Epithelial cell of proximal tubule (primary cell): ENCODE measurements around the gene RRAS. TPM values are rescaled to one million over a fixed set of nuclear protein-coding genes. Genes with fewer than 3 reads are reported as not detected.

Experiments
- DNase-seq: peaks from one replicate; pipeline ENCODE4 v3.0.0-alpha.2; 2011; ENCODE audit warnings: low read depth
- H3K4me3 ChIP-seq: 2 replicates; pipeline ENCODE4 v1.5.1; 2011; ENCODE audit warnings: low read depth, mild to moderate bottlenecking, low read length
- CTCF ChIP-seq: conservative IDR thresholded peaks from 2 replicates; pipeline ENCODE4 v1.5.1; 2012; ENCODE audit warnings: low read depth, mild to moderate bottlenecking, low read length
- total RNA-seq: library from RNA; depleted of rRNA; stranded (reverse); fragments of >200 nt; gene quantifications from 2 replicates; pipeline ENCODE4 v1.2.3, GENCODE V29; 2015

The RRAS gene
- total RNA-seq, 1 donor from 2014 or later: 67.2 TPM

GRCh38 chr19:49653466-49653806 lies 13.5 kb upstream of the RRAS start:
- DNase-seq: no peak
- TF ChIP-seq CTCF: no peak
- no peak overlapping the region for H3K4me3 ChIP-seq

DNA sequence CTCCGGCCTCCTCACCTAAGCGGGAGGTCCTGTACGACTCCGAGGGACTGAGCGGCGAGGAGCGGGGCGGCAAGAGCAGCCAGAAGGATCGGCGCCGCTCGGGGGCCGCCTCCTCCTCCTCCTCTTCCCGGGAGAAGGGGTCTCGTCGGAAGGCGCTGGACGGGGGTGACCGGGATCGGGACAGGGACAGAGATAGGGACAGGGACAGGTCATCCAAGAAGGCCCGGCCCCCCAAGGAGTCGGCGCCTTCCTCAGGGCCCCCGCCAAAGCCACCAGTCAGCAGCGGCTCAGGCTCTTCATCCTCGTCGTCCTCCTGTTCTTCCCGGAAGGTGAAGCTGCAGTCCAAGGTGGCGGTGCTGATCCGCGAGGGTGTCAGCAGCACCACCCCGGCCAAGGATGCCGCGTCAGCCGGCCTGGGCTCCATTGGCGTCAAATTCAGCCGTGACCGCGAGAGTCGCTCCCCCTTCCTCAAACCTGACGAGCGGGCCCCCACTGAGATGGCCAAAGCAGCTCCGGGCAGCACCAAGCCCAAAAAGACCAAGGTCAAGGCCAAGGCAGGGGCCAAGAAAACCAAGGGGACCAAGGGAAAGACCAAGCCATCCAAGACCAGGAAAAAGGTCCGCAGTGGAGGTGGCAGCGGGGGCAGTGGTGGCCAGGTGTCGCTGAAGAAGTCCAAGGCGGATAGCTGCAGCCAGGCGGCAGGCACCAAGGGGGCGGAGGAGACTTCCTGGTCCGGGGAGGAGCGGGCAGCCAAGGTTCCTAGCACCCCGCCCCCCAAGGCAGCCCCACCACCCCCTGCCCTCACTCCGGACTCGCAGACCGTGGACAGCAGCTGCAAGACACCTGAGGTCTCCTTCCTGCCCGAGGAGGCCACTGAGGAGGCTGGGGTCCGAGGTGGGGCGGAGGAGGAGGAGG lies 12.9 kb upstream of the RRAS start:
- TF ChIP-seq CTCF: no peak
- no peak for DNase-seq
- H3K4me3 ChIP-seq: no peak overlapping the region

GRCh38 chr19:49651820-49652550 lies 12.0 kb upstream of the RRAS start:
- no peak for TF ChIP-seq CTCF
- H3K4me3 ChIP-seq: no peak overlapping the region
- no peak for DNase-seq

DNA sequence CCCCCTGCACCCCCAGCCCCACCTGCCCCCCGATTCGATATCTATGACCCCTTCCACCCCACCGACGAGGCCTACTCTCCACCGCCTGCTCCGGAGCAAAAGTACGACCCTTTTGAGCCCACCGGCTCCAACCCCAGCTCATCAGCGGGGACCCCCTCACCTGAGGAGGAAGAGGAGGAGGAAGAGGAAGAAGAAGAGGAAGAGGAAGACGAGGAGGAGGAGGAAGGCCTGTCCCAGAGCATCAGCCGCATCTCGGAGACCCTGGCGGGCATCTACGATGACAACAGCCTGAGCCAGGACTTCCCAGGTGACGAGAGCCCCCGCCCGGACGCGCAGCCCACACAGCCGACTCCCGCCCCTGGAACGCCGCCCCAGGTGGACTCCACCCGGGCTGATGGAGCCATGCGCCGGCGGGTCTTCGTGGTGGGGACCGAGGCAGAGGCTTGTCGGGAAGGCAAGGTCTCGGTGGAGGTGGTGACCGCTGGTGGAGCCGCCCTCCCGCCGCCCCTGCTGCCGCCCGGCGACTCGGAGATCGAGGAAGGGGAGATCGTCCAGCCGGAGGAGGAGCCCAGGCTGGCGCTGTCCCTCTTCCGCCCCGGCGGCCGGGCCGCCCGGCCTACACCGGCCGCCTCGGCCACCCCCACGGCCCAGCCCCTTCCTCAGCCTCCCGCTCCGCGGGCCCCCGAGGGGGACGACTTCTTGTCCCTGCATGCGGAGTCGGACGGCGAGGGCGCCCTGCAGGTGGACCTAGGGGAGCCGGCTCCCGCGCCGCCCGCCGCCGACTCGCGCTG lies 11.3 kb upstream of the RRAS start:
- no peak for TF ChIP-seq CTCF
- no peak overlapping the region for H3K4me3 ChIP-seq
- DNase-seq: no peak

DNA sequence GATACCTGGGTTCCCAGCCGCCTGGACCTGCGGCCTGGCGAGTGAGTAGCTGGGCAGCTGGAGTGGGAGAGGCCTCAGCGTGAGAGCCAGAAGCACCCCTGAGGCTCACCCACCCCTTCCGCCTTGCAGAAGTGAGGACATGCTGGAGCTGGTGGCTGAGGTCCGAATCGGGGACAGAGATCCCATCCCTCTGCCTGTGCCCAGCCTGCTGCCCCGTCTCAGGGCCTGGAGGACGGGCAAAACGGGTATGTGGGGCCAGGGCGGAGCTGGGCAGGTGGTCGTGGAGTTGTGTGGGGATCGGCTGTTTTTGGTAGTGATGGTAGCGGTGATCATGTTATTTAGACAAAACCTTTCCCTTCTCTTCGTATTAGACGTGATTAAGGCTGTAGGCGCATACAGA lies 6.6 kb upstream of the RRAS start:
- no peak for TF ChIP-seq CTCF
- no peak overlapping the region for H3K4me3 ChIP-seq
- no peak for DNase-seq

GRCh38 chr19:49645995-49646394 lies 6.1 kb upstream of the RRAS start:
- no peak for DNase-seq
- H3K4me3 ChIP-seq: no peak overlapping the region
- TF ChIP-seq CTCF: no peak
